CD4-positive, alpha-beta T cell treated with Interleukin-6 at 100 ng/mL for 8 hours (primary cell): Measurements from ENCODE around the gene TRPM5.
"Not testable (repeated sequence)": the region's sequence is repeated elsewhere in the genome, so short reads cannot be mapped to it uniquely, and the experiment has no call there.

ENCODE experiments used
- DNase-seq: peaks from one replicate; pipeline ENCODE4 v3.0.0-alpha.2; 2020; ENCODE audit warnings: mixed read lengths, low spot score

TRPM5 gene, protein sequence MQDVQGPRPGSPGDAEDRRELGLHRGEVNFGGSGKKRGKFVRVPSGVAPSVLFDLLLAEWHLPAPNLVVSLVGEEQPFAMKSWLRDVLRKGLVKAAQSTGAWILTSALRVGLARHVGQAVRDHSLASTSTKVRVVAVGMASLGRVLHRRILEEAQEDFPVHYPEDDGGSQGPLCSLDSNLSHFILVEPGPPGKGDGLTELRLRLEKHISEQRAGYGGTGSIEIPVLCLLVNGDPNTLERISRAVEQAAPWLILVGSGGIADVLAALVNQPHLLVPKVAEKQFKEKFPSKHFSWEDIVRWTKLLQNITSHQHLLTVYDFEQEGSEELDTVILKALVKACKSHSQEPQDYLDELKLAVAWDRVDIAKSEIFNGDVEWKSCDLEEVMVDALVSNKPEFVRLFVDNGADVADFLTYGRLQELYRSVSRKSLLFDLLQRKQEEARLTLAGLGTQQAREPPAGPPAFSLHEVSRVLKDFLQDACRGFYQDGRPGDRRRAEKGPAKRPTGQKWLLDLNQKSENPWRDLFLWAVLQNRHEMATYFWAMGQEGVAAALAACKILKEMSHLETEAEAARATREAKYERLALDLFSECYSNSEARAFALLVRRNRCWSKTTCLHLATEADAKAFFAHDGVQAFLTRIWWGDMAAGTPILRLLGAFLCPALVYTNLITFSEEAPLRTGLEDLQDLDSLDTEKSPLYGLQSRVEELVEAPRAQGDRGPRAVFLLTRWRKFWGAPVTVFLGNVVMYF (N-terminal part only)

DNA sequence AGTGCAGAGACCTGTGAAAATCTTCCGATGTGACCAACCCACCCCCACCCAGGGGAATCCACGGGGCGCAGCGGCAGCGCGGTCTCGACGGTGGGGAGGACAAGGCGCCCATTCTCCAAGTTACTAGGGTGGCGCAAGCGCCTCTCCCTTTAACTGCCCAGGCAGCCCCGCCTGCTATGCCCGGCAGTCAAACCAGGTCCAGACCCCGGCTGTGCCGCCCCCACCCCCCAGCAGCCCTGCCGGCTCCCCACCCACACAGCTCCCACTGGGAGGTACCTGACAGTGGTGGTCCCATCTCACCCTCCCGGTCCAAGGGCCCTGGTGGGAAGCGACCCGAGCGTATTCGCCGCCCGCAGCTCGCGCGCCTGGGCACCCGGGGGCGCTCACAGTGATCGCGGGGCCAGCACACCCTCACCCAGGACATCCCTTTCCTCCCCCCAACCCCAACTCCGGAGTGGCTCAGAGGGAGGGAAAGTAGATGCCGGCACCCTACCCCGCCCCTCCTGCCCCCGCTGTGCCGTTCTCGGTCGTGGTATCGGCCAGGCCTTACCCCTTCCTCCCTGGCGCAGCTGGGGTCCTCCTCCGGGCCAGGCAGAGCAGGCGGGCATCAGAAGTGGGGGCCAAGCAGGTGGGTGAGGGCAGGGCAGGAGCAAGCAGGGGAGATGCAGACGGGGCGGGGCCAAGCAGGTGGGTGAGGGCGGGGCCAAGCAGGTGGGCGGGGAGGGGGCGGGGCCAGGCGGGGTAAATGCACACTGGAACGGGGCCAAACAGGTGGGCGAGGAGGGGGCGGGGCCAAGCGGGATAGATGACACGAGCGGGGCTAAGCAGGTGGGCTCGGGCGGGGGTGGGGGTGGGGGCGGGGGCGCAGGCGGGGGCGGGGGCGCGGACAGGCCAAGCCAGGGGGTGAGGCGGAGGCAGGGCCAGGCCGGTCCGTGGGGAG lies at the start of gene TRPM5:
TRPM5 (minus strand) TSS at position 634 of the 940 bp plus-strand sequence. CDS start 21,478 bp downstream, outside the sequence.
- peak; percentile 70 for DNase-seq

DNA sequence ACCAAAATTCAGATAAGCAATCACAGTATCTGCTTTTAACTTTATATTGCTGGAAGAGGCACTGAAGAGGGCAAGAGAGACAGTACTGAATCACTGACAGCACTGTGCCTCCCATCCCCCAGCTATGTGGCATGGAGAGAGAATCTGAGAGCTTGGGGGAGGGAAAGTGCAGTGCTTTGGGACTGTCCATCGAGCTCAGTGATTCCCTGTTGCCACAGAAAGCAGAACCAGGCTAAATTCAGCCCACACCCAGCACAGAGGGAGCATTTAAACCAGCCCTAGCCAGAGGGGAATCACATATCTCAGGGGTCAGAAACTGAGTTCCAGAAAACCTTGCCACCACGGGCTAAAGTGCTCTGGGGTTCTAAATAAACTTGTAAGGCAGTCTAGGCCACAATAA lies 44.8 kb upstream of the TRPM5 start:
- no peak for DNase-seq

DNA sequence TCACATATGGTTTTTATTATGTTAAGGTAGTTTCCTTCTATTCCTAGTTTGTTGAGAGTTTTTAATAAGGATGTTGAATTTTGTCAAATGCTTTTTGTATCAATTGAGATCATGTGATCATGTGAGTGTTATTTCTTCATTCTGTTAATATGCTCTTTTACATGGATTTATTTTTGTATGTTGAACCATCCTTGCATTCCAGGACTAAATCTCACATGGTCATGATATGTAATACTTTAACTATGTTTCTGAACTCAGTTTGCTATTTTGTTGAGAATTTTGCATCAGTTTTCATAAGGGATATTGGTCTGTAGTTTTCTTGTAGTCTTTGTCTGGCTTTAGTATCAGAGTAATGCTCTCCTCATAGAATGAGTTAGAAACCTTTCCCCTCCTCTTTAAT lies 43.7 kb upstream of the TRPM5 start:
- DNase-seq: no peak

DNA sequence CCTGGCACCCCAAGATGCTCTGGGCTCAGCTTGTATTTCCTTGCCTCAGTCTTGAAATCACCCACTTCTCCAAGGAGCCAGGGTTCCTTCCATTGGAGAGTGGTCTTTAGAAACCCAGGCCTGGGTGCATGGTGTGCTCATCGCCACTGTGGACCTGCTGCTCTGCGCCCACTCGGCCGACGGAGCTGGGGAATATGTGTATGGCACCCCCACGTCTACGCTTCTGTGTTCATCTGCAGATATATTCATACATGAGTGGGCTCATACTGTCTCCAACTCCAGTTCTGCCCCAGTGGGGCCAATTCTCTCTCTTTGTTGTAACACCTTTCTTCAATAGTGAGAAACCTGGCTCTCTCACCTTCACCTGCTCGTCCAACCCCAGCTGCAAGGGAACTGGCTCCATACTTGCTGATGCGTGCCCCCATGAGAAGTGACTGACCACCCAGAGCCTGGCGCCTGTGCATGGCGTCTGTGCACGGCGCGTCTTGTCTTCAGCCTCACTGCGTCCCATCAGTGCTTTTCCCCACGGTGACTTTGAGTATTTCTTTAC lies 40.3 kb upstream of the TRPM5 start:
- no peak for DNase-seq

DNA sequence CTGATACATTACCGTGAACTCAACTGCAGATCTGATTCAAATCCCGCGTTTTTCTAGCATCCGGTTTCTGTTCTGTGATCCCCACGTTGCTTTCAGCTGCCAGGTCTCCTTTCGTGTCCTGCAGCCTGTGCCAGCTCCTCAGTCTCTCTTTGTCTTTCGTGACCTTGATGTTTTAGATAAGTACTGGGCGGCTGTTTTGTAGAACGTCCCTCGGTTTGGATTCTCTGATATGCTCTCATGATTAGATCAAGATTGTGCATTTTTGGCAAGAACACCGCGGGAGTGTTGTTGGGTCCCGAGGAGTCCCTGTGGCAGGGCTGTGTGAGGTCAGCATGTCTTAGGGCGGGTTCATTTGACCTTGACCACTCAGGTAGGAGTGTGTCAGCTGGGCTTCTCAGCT lies 39.1 kb upstream of the TRPM5 start:
- DNase-seq: no peak

DNA sequence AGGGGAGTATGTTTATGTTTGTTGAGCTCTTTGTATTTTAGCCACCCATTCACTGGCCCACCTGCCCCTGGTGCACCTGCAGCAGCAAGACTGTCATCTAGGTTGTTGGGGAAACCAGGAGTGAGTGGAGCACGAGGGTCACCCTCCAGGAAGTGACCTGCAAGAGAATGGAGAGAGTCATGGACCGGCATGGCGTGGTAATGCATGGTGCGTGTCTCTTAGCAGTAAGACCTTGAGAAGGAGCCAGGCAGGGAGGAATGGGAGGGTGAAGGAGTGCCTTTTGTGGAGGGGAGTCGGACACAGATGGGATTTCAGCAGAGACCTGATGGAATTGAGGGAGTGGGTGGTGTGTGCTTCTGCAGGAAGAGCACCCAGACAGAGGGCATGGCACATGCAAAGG lies 38.4 kb upstream of the TRPM5 start:
- no peak for DNase-seq

DNA sequence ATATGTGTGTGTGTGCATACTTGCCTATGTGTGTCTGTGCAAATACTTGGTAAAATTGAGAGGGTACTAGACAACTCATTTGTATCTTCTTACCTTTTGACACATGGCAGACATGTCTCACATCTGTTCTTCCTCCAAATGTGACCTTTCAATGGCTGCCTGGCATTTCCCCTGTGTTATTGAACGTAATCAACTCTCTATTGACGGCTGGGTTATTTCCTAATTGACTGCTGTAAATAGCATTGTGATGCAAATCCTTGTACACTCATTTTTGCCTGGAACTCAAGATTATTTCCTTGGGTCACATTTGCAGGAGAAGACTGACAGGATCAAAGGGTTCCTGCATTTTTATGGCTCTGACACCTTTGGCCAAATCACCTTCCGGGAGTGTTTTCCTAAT lies 37.9 kb upstream of the TRPM5 start:
- DNase-seq: no peak

DNA sequence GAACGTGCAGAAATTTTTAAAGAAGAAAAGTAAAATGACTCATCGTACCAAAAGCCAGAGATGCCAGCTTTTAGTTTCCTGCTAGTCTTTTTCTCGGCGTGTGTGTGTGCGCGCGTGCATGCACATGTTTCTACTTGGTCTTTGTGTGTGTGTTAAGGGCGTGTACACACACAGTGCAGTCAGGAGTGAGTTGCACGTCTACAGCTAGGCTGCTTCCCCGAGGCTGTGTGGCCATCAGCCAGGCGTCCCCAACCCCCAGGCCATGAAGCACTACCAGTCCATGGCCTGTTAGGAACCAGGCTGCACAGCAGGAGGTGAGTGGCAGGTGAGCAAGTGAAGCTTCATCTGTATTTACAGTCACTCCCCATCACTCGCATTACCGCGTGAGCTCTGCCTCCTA lies 36.9 kb upstream of the TRPM5 start:
- DNase-seq: no peak

DNA sequence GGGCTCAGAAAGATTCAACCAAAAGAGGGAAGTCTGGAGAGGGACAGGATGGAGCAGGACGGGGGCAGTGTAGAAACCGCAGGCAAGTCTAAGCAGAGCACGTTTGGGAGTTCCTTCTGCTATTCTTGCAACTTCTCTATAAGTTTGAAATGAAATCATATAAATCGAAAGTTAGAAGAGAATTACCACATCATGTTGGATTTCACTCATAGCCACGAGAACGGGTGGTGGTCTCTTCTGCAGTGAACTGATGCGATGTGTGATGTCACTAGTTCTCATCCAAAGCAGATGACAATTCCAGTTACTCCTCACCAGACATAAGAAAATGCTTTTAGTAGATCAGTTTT lies 36.5 kb upstream of the TRPM5 start:
- DNase-seq: no peak

DNA sequence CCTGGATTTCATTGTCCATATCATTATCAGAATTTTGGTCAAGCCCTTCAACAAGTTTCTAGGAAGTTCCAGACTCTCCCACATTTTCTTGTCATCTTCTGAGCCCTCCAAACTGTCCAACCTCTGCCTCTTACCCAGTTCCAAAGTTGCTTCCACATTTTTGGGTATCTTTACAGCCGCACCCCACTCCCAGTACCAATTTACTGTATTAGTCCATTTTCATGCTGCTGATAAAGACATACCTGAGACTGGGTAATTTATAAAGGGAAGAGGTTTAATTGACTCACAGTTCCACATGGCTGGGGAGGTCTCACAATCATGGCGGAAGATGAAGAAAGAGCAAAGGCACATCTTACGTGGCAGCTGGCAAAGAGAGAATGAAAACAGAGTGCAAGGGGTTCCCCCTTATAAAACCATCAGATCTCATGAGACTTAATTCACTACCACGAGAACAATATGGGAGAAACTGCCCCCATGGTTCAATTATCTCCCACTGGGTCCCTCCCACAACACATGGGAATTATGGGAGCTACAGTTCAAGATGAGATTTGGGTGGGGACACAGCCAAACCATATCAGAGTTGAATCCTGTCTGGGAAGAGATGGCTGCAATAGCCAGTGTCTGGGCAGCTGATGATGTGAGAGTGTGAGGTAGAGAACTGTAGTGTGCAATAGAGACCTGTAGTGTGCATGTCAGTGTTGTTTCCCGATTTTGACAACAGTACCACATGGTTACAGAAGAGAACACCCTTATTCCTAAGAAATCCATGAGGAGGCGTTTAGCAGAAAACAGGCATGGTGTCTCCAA lies 36.0 kb upstream of the TRPM5 start:
- not testable (repeated sequence) for DNase-seq

DNA sequence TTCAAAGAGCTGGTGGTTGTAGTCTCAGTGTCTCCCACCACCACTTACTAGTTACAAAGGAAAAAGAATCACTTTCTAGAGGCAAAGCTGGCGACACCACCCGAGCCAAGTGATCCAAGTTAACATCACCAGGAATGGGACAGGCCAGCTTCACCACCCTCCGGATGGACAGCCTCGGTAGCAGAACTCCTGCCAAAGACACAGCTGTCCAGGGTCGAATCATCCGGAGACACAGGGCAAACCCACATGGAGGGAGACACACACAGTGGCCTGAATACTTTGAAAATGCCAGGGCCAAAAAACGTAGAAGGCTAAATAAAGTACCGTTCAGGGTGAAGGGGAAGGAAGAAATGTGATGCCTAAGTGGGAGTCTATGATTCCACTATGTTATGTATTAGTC lies 33.6 kb upstream of the TRPM5 start:
- no peak for DNase-seq

DNA sequence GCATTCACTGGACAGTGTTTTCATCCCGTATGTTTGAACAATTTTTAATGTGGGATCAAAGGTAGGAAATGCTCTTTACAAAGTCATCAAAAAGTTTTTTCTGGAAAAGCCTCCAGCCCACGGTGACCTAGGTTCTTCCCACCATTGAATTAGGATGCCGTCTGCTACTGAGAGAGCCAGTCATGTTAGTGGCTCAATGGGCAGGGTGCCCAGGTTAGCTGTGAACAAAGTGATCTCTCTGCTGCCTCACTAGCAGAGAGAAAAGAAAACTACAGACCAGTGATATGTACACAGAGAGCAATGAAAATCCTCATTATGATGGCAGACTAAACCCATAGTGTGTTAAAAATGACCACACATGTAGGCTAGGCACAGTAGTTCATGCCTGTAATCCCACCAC lies 32.9 kb upstream of the TRPM5 start:
- no peak for DNase-seq

DNA sequence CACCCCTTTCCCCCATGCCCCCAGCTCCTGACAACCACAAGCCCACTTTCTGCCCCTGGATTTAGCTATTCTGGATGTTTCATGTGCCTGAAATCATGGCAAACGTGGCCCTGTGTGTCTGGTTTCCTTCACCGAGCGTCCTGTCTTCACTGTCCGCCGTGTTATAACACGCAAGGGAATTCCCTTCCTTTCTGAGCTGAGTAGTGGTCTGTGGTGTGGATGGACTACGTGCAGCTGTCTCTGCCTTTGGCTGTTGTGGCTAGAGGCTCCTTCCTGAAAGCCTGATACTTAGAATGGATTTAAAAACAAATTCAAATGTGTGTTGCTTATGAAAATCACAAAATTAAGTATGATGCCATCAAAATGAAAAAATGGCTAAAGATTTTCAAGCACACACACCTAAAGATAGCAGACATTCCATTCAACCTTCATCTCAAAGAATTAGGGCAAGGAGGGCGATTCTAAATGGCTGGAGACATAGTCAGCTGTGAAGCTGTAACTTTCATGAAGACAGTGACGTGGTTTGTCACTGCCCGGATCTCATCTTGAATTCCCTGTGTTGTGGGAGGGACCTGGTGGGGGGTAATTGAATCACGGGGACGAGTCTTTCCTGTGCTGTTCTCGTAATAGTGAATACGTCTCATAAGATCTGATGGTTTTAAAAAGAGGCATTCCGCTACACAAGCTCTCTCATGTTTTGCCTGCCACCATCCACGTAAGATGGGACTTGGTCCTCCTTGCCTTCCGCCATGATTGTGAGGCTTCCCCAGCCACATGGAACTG lies 31.0 kb upstream of the TRPM5 start:
- no peak for DNase-seq

DNA sequence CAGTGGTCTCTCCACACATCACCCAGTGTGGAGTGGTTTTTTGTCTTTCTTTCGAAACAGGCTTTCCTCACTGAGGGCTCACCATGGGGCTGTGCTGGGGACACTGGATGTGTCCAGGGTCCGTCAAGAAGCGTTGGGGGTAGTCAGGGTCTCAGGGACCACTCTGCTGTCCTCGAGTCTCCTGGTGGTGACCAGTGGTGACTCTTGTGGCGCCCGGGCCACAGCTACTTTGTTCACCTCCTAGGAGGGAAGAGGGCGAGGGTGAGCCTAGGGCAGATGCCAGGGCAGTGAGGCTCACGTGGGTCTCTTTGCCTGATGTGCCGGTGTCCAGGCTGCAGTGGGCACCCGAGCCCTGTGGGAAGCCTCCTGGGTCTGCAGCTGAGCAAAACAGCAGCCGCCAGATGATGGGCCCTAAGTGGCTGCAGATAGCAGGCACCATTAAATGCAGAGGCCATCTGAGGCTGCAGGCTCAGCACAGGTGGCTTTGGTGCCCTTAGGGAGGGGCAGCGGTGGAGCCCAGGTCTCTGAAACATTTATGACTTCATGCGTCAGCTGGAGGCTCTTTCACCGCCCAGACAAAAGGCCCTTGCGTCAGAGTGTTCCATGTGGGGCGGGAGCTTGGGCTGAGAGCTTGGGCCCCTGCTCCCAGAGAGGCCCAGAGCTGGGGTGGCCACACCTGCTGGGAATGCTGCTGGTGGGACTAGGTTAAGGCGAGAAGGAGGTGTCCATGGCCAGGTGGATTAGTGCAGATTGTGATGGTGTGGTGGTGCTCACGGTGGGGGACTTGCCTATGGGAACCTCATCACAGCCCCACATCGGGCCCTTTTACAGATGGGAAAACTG lies 30.0 kb upstream of the TRPM5 start:
- DNase-seq: no peak

DNA sequence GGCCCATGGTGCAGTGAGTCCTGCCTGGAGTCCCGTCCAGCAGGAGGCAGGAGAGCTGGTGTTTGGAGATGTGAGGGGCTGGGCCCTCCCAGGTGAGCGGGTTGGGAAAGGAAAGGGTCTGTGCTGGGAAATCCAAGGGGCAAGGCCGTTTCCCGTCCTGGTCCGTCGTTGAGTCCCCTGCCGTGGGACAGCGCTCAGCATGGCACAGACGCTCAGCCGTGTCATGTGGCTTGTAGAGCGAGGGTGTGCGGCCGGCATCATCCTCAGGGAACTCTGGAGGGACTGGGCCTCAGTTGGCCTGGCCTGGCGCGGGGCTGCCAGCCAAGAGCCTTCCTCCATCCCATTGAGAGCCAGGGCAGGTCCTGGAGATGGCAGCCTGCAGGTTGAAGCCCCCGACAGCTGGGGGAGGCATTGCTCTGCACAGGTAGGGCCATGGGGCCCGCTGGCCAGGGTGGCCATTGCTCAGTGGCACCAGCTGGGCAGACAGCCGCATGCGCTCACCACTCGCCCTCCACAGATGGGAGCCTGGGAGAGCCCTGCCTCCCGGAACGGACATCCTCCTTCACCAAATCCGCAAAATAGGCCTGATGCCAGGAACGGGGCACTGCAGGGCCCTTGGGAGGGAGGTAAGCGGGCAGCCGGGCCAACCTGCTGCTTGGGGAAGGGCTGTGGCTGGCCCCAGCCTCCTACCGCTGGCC lies 29.2 kb upstream of the TRPM5 start:
- DNase-seq: no peak

DNA sequence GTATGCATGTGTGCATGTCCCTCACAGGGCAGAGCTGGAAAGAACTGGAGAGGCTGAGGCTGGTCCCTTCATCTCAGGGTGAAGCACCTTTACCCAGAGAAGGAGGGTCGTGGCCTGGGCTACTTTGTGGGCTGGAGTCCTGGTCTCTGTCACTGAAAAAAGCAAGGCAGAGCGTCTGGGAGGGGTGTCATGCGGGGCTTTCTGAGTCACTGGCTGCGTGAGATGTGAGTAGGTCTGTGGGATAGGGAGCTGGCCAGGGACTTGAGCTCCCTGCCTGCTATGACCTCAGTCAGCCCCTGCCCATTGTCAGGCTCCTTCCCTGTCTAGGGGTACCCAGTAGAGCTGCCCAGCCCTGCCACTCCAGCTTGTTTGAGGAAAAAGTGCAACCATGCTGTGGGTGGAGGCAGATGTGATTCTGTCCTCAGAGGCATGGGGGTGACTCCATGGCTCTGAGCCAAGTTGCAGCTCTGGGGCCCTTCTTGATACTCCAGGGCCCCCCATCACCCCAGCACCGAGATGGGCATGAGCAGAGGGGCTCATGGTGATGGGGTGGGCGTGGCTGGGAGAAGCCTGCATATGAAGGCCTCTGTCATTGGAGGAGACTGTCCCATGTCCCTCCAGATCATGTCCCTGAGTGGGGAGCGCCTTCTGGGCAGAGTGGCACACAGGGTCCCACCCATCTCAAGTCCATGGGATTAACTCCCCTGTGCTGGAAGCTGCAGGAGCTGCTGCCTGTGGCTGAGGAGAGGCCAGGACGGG lies 28.3 kb upstream of the TRPM5 start:
- DNase-seq: no peak

DNA sequence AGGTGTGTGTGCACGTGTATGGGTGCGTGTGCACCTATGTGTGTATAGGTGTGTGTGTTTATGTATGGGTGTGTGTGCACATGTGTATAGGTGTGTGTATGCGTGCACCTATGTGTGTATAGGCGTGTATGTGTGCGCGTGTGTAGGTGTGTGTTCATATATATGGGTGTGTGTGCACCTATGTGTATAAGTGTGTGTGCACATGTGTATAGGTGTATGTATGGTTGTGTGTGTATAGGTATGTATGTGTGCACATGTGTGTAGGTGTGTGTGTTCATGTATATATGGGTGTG lies 27.4 kb upstream of the TRPM5 start:
- no peak for DNase-seq

DNA sequence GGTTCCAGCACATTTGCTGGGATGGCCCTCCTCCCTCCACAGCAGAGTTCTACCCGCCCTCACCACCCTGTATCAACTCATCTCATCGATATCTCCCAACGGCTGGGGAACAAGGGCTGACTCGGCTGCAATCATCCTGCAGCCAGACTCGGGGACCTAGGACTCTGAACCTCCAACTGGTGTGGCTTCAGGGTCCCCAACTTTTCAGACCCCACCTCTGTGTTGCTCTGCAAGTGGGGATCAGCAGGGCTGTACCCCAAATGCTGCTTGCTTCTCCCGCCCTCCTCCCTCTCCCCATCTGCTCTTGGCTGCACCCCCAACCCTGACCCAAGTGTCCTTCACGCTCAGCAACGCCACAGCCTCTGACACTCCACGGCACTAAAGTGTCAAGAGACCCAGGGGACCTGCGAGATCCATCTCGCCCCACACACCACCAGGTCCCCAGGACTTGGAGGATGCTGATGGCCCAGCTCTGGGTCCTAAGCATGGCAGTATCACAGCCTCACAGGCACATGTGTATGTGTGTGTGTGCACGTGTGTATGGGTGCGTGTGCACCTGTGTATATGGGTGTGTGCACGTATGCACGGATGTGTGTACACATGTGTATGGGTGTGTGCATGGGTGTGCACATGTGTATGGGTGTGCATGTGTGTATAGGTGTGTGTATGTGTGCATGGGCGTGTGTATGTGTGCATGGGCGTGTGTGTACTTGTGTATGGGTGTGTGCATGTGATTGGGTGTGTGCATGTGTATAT lies 26.9 kb upstream of the TRPM5 start:
- DNase-seq: no peak
